ENCODE data around the gene SLC25A19.

Gene SLC25A19

GRCh38 chr17:75241996-75242460 is 47.2 kb downstream of the SLC25A19 start:
- DNase-seq (ENCODE audit: low spot score): no peak
- TF ChIP-seq CTCF (IDR thresholded peaks at IDR 0.05; ENCODE audit: extremely low read depth, missing control alignments): no peak

- no peak for TF ChIP-seq CTCF (IDR thresholded peaks at IDR 0.05; ENCODE audit: extremely low read depth, missing control alignments)
- no peak for DNase-seq (ENCODE audit: low spot score)
These were observed 47.7 kb downstream of the SLC25A19 start for GRCh38 chr17:75241502-75241901.

GRCh38 chr17:75241143-75241430 is 48.1 kb downstream of the SLC25A19 start:
- no peak for TF ChIP-seq CTCF (IDR thresholded peaks at IDR 0.05; ENCODE audit: extremely low read depth, missing control alignments)
- no peak for DNase-seq (ENCODE audit: low spot score)

GRCh38 chr17:75240394-75241142 is 48.7 kb downstream of the SLC25A19 start:
- TF ChIP-seq CTCF (IDR thresholded peaks at IDR 0.05; ENCODE audit: extremely low read depth, missing control alignments): peak; percentile 91
- no peak for DNase-seq (ENCODE audit: low spot score)

GRCh38 chr17:75239778-75240393 is 49.3 kb downstream of the SLC25A19 start:
- DNase-seq (ENCODE audit: low spot score): no peak
- no peak for TF ChIP-seq CTCF (IDR thresholded peaks at IDR 0.05; ENCODE audit: extremely low read depth, missing control alignments)

GRCh38 chr17:75239214-75239613 is 50.0 kb downstream of the SLC25A19 start:
- no peak for DNase-seq (ENCODE audit: low spot score)
- TF ChIP-seq CTCF (IDR thresholded peaks at IDR 0.05; ENCODE audit: extremely low read depth, missing control alignments): no peak

- peak; percentile 78 for DNase-seq (ENCODE audit: low spot score)
- peak; percentile 66 for TF ChIP-seq CTCF (IDR thresholded peaks at IDR 0.05; ENCODE audit: extremely low read depth, missing control alignments)
These were observed 50.5 kb downstream of the SLC25A19 start for GRCh38 chr17:75238684-75239191.
